ENCODE measurements around the gene ARHGAP12. TPM values are rescaled to one million over a fixed set of nuclear protein-coding genes. Genes with fewer than 3 reads are reported as not detected.

ARHGAP12 gene
- total and polyA plus RNA-seq, 10 donors = 20.5 to 69.7 (median 46.9) TPM

DNA sequence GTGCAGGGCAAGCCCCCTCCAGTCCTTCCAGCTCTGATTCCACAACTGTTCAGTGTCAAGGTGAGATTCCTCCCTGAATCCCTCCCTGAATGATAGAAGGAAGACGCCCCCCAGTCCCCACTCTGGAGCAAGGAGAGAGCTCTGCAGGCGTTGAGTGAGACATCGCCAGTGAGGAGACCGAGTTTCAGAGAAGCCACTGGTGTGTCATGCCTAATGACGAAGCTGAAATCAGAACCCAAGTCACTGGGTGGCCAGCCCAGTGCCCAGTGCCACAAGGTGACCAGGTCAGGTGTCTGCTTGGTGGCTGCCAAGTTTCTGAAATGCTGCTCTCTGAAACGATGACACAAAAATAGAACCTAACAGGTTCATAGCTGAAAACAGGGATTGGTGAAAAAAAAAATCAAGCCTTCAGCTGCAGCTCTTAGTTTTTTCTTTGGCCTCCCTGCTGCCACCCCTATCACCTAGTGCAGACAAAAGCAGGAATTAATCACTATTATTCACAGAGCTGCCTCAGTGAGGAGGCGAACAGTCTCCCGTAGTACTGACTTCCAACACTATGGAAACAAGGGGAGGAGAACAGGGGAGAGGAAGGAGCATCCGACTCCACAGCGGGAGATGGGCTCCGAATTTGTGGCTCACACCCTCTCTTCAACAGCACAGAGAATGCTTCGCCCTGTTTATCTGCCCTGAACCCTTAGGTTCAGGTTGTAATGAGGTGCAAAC is 153.5 kb downstream of the ARHGAP12 start:
- no peaks in the 10 kb centered on the region for H3K4me1 ChIP-seq
- intact Hi-C loops (cut with DNase I; ENCODE audit: low total_unique reads) = no loop called here
- H3K36me3 ChIP-seq = no peaks in the 10 kb centered on the region
- no peak overlapping the region for H3K4me3 ChIP-seq
- 90 to 93% (median 91%) methylated on average over 12 of the region's 12 CpGs for WGBS, 5 donors
- H3K9me3 ChIP-seq = peaks cover 0 to 8% (median 0%) of the 10 kb centered on the region in 8 donors
- H3K27me3 ChIP-seq (replicated peaks in 1 of 7) = no peaks in the 10 kb centered on the region
- no peak for DNase-seq
- H3K27ac ChIP-seq = no peak overlapping the region
- TF ChIP-seq, protein P1, sequence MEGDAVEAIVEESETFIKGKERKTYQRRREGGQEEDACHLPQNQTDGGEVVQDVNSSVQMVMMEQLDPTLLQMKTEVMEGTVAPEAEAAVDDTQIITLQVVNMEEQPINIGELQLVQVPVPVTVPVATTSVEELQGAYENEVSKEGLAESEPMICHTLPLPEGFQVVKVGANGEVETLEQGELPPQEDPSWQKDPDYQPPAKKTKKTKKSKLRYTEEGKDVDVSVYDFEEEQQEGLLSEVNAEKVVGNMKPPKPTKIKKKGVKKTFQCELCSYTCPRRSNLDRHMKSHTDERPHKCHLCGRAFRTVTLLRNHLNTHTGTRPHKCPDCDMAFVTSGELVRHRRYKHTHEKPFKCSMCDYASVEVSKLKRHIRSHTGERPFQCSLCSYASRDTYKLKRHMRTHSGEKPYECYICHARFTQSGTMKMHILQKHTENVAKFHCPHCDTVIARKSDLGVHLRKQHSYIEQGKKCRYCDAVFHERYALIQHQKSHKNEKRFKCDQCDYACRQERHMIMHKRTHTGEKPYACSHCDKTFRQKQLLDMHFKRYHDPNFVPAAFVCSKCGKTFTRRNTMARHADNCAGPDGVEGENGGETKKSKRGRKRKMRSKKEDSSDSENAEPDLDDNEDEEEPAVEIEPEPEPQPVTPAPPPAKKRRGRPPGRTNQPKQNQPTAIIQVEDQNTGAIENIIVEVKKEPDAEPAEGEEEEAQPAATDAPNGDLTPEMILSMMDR (IDR thresholded peaks at IDR 0.05 in 8 of 11, conservative IDR thresholded peaks at IDR 0.05 in 3 of 11) = no peak
- TF ChIP-seq POLR2AphosphoS5 (IDR thresholded peaks at IDR 0.05) = no peak
- TF ChIP-seq POLR2A (IDR thresholded peaks at IDR 0.05) = no peak

DNA sequence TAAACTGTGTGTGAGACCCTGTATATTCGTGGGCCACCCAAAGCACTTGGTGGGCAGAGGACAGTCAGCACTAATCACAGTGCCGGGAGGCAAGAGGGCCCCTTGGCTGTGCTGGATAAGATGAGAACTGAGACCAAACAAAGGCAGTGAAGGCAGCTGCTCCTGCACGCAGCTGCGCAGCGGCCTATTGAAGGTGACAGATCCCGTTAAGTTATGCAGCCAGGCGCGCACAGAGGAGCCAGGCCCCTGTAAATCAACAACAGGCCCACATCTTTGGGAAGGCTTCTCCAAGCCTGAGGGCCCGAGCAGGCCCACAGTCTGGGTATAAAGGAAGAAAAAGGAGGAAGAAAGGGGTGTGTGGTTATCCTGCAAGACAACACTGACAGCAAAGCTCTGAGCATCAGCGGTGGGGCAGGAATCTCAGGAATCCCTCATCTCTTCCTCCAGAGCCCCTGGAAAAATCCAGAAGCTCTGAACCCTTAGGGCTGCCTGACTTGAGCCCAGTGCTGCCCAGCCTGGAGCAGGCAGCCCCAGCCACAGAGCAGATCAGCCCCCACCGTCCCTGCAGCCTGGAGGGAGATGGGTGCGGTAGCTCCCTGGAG is 154.2 kb downstream of the ARHGAP12 start:
- intact Hi-C loops (cut with DNase I; ENCODE audit: low total_unique reads) = no loop called here
- Histone ChIP-seq H3K27ac (no peak overlapping the region), H3K27me3 (replicated peaks in 1 of 7) (no peaks in the 10 kb centered on the region), H3K9me3 (peaks cover 0 to 8% (median 0%) of the 10 kb centered on the region in 8 donors), H3K36me3 (no peaks in the 10 kb centered on the region), H3K4me3 (no peak overlapping the region), H3K4me1 (no peaks in the 10 kb centered on the region)
- no peak for DNase-seq
- 89 to 92% (median 90%) methylated on average over 12 of the region's 12 CpGs for WGBS, 5 donors
- TF ChIP-seq POLR2AphosphoS5 (IDR thresholded peaks at IDR 0.05) = no peak
- TF ChIP-seq, protein P1 (IDR thresholded peaks at IDR 0.05 in 8 of 11, conservative IDR thresholded peaks at IDR 0.05 in 3 of 11) = no peak
- no peak for TF ChIP-seq POLR2A (IDR thresholded peaks at IDR 0.05)

GRCh38 chr10:31773749-31774298 is 154.8 kb downstream of the ARHGAP12 start:
- intact Hi-C loops (cut with DNase I; ENCODE audit: low total_unique reads) = no loop called here
- H3K9me3 ChIP-seq = peaks cover 0 to 8% (median 0%) of the 10 kb centered on the region in 8 donors
- no peak for DNase-seq
- H3K36me3 ChIP-seq = no peaks in the 10 kb centered on the region
- TF ChIP-seq, protein P1 (IDR thresholded peaks at IDR 0.05 in 8 of 11, conservative IDR thresholded peaks at IDR 0.05 in 3 of 11) = no peak
- TF ChIP-seq POLR2AphosphoS5 (IDR thresholded peaks at IDR 0.05) = no peak
- TF ChIP-seq POLR2A (IDR thresholded peaks at IDR 0.05) = no peak
- H3K27me3 ChIP-seq (replicated peaks in 1 of 7) = no peaks in the 10 kb centered on the region
- no peak overlapping the region for H3K27ac ChIP-seq
- H3K4me3 ChIP-seq = no peak overlapping the region
- 85 to 90% (median 87%) methylated on average over 15 of the region's 15 CpGs for WGBS, 5 donors
- H3K4me1 ChIP-seq = no peaks in the 10 kb centered on the region

DNA sequence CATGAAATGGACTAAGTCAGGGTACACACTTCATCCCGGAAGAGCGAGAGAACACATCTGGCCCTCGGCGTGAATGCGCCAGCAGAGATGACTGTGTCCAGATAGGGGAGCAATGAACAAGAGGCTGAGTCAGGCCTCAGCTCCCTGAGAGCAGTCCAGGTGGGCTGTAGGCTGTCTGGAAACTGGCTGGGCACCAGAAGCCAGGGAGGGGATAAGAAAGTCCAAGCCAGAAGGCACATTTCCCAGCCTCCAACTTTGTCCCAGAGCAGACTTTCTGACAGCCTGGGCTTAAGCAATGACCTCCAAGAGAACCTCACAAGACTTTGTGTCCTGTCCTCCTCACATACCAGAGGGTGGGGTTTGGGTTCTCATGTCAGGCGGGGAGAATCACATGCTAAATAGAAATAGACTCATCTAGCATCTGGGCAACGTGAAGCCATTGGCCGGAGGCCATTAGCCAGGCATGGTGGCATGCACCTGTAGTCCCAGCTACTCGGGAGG is 157.2 kb downstream of the ARHGAP12 start:
- Histone ChIP-seq H3K27ac (no peak overlapping the region), H3K4me1 (no peaks in the 10 kb centered on the region), H3K27me3 (replicated peaks in 1 of 7) (no peaks in the 10 kb centered on the region), H3K4me3 (no peak overlapping the region), H3K9me3 (peaks cover 0 to 7% (median 0%) of the 10 kb centered on the region in 8 donors), H3K36me3 (no peaks in the 10 kb centered on the region)
- 82 to 93% (median 90%) methylated on average over 8 to 9 of the region's 9 CpGs for WGBS, 5 donors
- intact Hi-C loops (cut with DNase I; ENCODE audit: low total_unique reads) = no loop called here
- TF ChIP-seq POLR2A (IDR thresholded peaks at IDR 0.05) = no peak
- TF ChIP-seq POLR2AphosphoS5 (IDR thresholded peaks at IDR 0.05) = no peak
- TF ChIP-seq, protein P1 (IDR thresholded peaks at IDR 0.05 in 8 of 11, conservative IDR thresholded peaks at IDR 0.05 in 3 of 11) = no peak
- DNase-seq = no peak

Measured in spleen (tissue), 11 donors.